ENCODE data around the gene SCFD2.

- no peak for TF ChIP-seq POLR2A (IDR thresholded peaks at IDR 0.05)
- TF ChIP-seq CTCF (IDR thresholded peaks at IDR 0.05) = no peak
Observed at GRCh38 chr4:52945982-52946381, 419.9 kb downstream of the SCFD2 start.

Data from sigmoid colon (tissue), 3 donors.